ENCODE results near the gene LAT. TPM values are rescaled to one million over a fixed set of nuclear protein-coding genes. Genes with fewer than 3 reads are reported as not detected.
A peak's percentile ranks its signal among the peaks of the same experiment; 100 is the strongest.

LAT gene
- total and polyA plus RNA-seq, 7 experiments from 2014 or later: 179 to 476 (median 342) TPM

GRCh38 chr16:29011851-29012250, 27.0 kb downstream of the LAT start:
- Histone ChIP-seq H3K36me3 (ENCODE audit: control insufficient read depth in 2 of 3, insufficient read depth in 3 of 3, low read length in 3 of 3) (no peaks in the 10 kb centered on the region), H3K27me3 (ENCODE audit: control insufficient read depth in 2 of 2, insufficient read depth in 2 of 2, low read length in 2 of 2) (no peaks in the 10 kb centered on the region), H3K4me3 (ENCODE audit: low read length) (no peak overlapping the region), H3K27ac (ENCODE audit: low read depth, low read length) (peak overlapping the region; percentile 71), H3K9me3 (ENCODE audit: control insufficient read depth in 2 of 3, low read length in 3 of 3) (no peaks in the 10 kb centered on the region), H3K4me1 (ENCODE audit: control insufficient read depth in 2 of 2, insufficient read depth in 2 of 2, low read length in 2 of 2) (peaks cover 38 to 67% of the 10 kb centered on the region in 2 donors)
- intact Hi-C loops (cut with micrococcal nuclease): loop anchor here in 1 of 2 donors (2.0 kb wide), 1 partner anchor 27 kb away; the partner anchor contains the start of gene LAT
- Mint-ChIP-seq H3K9me3 (peaks cover 0 to 5% (median 0%) of the 10 kb centered on the region in 11 donors), H3K27me3 (no peaks in the 10 kb centered on the region), H3K36me3 (peaks cover 0 to 5% (median 0%) of the 10 kb centered on the region in 5 donors), H3K27ac (peak overlapping the region; percentile 89 to 99 (median 97)), H3K4me1 (peaks cover 44 to 86% (median 58%) of the 10 kb centered on the region in 7 donors), H3K4me3 (peak overlapping the region in 6 of 10 donors; percentile 62 to 75 (median 62))
- DNase-seq (no peak), ATAC-seq (no peak)
- POLR2A ChIA-PET: interaction anchor here (1.1 to 9.3 kb wide), 7 partner anchors 10 to 38 kb away, joined by 3 to 194 read pairs (median 7); partner anchors contain the start of genes LAT and SPNS1
- CTCF ChIA-PET: interaction anchor here (2.3 kb wide), 1 partner anchor 9 kb away, joined by 9 read pairs; no protein-coding TSS in a partner anchor

DNA sequence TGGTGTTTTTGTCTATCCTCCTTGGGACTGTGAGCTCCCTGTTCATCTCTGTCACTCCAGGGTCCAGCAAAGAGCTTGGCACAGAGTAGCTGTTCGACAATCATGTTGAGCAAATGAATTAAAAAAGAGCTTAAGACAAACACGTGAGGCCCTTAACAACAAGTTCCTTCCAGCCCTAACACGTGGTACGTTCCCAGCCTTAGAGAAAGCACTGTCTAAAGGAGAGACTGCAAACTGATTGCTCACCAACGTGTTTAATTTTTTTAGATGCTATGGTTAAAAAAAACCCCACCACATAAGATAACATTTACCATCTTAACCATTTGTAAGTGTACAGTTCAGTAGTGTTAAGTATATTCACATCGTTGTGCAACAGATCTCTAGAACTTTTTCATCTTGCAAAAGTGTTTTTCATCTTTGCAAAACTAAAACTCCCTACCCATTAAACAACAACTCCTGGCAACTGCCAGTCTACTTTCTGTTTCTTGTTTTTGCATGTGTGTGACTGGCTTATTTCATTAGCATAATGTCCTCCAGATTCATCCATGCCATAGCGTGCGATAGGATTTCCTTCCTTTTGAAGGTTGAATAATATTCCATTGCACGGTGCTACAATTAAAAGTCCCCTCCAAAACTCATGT, 28.2 kb downstream of the LAT start:
- intact Hi-C loops (cut with micrococcal nuclease): loop anchor here in 1 of 2 donors (1.0 to 2.0 kb wide), 4 partner anchors 8 to 39 kb away; partner anchors contain the start of genes LAT and SPNS1
- peaks cover 0 to 5% (median 0%) of the 10 kb centered on the region in 5 donors for H3K36me3 Mint-ChIP-seq
- peaks cover 38 to 82% (median 48%) of the 10 kb centered on the region in 7 donors for H3K4me1 Mint-ChIP-seq
- peak overlapping the region; percentile 89 to 99 (median 97) for H3K27ac Mint-ChIP-seq
- DNase-seq (peak in 7 of 9 donors; percentile 65 to 88 (median 77)), ATAC-seq (peak; percentile 87)
- no peaks in the 10 kb centered on the region for H3K9me3 ChIP-seq (ENCODE audit: control insufficient read depth in 2 of 3, low read length in 3 of 3)
- POLR2A ChIA-PET: interaction anchor here (0.9 to 9.3 kb wide), 8 partner anchors 11 to 40 kb away, joined by 5 to 194 read pairs (median 7); partner anchors contain the start of gene LAT
- H3K36me3 ChIP-seq (ENCODE audit: control insufficient read depth in 2 of 3, insufficient read depth in 3 of 3, low read length in 3 of 3): no peaks in the 10 kb centered on the region
- peaks cover 30 to 58% of the 10 kb centered on the region in 2 donors for H3K4me1 ChIP-seq (ENCODE audit: control insufficient read depth in 2 of 2, insufficient read depth in 2 of 2, low read length in 2 of 2)
- peaks cover 0 to 5% (median 0%) of the 10 kb centered on the region in 11 donors for H3K9me3 Mint-ChIP-seq
- H3K27me3 Mint-ChIP-seq: no peaks in the 10 kb centered on the region
- peak overlapping the region; percentile 51 to 81 (median 62) for H3K4me3 Mint-ChIP-seq
- CTCF ChIA-PET: interaction anchor here (1.0 kb wide), 1 partner anchor 26 kb away, joined by 8 read pairs; no protein-coding TSS in a partner anchor
- no peaks in the 10 kb centered on the region for H3K27me3 ChIP-seq (ENCODE audit: control insufficient read depth in 2 of 2, insufficient read depth in 2 of 2, low read length in 2 of 2)
- H3K27ac ChIP-seq (ENCODE audit: low read depth, low read length): peak overlapping the region; percentile 71
- H3K4me3 ChIP-seq (ENCODE audit: low read length): no peak overlapping the region

- POLR2A ChIA-PET: interaction anchor here (1.0 to 9.3 kb wide), 7 partner anchors 10 to 37 kb away, joined by 3 to 194 read pairs (median 7); partner anchors contain the start of gene LAT
- H3K4me3 ChIP-seq (ENCODE audit: low read length): no peak overlapping the region
- Mint-ChIP-seq H3K4me1 (peaks cover 25 to 73% (median 41%) of the 10 kb centered on the region in 7 donors), H3K4me3 (peak overlapping the region in 8 of 10 donors; percentile 9 to 75 (median 40)), H3K27ac (peak overlapping the region; percentile 28 to 99 (median 95)), H3K9me3 (peaks cover 0 to 5% (median 0%) of the 10 kb centered on the region in 11 donors), H3K27me3 (no peaks in the 10 kb centered on the region), H3K36me3 (peaks cover 0 to 2% (median 0%) of the 10 kb centered on the region in 5 donors)
- H3K36me3 ChIP-seq (ENCODE audit: control insufficient read depth in 2 of 3, insufficient read depth in 3 of 3, low read length in 3 of 3): no peaks in the 10 kb centered on the region
- H3K4me1 ChIP-seq (ENCODE audit: control insufficient read depth in 2 of 2, insufficient read depth in 2 of 2, low read length in 2 of 2): peaks cover 16 to 42% of the 10 kb centered on the region in 2 donors
- DNase-seq (no peak), ATAC-seq (no peak)
- H3K9me3 ChIP-seq (ENCODE audit: control insufficient read depth in 2 of 3, low read length in 3 of 3): no peaks in the 10 kb centered on the region
- H3K27ac ChIP-seq (ENCODE audit: low read depth, low read length): no peak overlapping the region
- H3K27me3 ChIP-seq (ENCODE audit: control insufficient read depth in 2 of 2, insufficient read depth in 2 of 2, low read length in 2 of 2): no peaks in the 10 kb centered on the region
- CTCF ChIA-PET: interaction anchor here (1.1 kb wide), 1 partner anchor 27 kb away, joined by 3 read pairs; no protein-coding TSS in a partner anchor
- intact Hi-C loops (cut with micrococcal nuclease): no loop called here
Measured at GRCh38 chr16:29014561-29015069, 29.8 kb downstream of the LAT start.

DNA sequence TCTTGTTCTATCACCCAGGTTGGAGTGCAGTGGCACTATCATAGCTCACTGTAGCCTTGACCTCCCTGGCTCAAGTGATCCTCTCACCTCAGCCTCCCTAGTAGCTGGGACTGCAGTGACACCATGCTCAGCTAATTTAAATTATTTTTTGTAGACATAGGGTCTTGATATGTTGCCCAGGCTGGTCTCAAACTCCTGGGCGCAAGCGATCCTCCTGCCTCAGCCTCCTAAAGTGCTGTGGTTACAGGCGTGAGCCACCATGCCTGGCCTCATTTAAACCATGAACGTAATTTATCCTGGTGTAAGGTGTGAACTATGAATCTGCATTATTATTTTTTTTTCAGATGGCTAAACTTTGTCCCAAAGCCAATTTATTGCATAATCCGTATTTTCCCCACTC, 37.3 kb downstream of the LAT start:
- DNase-seq (no peak), ATAC-seq (no peak)
- Histone ChIP-seq H3K4me3 (ENCODE audit: low read length) (no peak overlapping the region), H3K36me3 (ENCODE audit: control insufficient read depth in 2 of 3, insufficient read depth in 3 of 3, low read length in 3 of 3) (no peaks in the 10 kb centered on the region), H3K27me3 (ENCODE audit: control insufficient read depth in 2 of 2, insufficient read depth in 2 of 2, low read length in 2 of 2) (no peaks in the 10 kb centered on the region), H3K4me1 (ENCODE audit: control insufficient read depth in 2 of 2, insufficient read depth in 2 of 2, low read length in 2 of 2) (peaks cover 14 to 39% of the 10 kb centered on the region in 2 donors), H3K27ac (ENCODE audit: low read depth, low read length) (no peak overlapping the region), H3K9me3 (ENCODE audit: control insufficient read depth in 2 of 3, low read length in 3 of 3) (no peaks in the 10 kb centered on the region)
- Mint-ChIP-seq H3K36me3 (no peaks in the 10 kb centered on the region), H3K9me3 (peaks cover 0 to 1% (median 0%) of the 10 kb centered on the region in 11 donors), H3K4me3 (peak overlapping the region in 3 of 10 donors; percentile 30 to 50 (median 48)), H3K4me1 (peaks cover 30 to 73% (median 52%) of the 10 kb centered on the region in 7 donors), H3K27me3 (no peaks in the 10 kb centered on the region), H3K27ac (peak overlapping the region in 7 of 9 donors; percentile 77 to 95 (median 87))
- ChIA-PET CTCF (interaction anchor here (0.7 to 2.3 kb wide), 4 partner anchors 11 to 49 kb away, joined by 3 to 11 read pairs (median 7); no protein-coding TSS in a partner anchor), POLR2A (interaction anchor here (1.0 to 9.4 kb wide), 5 partner anchors 9 to 35 kb away, joined by 4 to 140 read pairs (median 7); partner anchors contain the start of gene LAT)
- intact Hi-C loops (cut with micrococcal nuclease): no loop called here

DNA sequence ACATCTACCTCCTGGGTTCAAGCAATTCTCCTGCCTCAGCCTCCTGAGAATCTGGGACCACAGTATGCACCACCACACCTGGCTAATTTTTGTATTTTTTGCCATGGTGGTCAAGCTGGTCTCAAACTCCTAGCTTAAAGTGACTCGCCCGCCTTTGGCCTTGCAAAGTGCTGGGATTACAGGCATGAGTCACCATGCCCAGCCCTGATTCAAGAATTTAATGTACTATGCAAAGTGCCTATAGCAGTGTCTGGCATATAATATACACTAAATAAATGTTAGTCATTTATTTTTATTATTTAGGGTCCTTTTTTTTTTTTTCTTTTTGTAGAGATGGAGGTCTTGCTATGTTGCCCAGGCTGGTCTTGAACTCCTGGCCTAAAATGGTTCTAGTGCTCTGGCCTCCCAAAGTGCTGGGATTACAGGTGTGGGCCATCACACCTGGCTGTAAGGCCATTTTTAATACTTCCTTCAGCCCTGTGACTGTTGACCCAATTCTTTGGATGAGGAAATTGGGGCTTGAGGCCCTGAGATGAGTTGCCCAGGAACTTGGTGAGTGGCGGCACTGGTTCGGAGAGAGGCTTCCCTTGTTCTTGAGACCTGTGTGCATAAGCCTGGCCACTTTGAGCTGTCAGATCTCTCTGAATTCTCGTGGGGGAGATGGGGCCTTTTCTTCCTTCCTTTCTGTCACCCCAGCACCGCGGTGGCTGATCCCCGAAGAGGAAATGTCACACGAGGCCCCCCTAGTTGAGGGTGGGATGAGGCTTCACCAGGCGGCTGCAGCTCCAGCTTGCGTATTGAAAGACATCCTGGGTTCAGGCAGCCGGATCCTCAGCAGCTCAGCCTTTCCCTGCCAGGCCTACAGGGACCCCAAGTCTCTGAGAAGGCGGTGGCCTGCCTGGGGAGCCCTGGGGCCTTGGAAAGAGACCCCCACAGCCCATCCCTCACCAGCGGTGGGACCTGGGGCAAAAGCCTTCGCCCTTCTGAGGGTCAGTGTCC, 38.7 kb downstream of the LAT start:
- Histone ChIP-seq H3K4me3 (ENCODE audit: low read length) (no peak overlapping the region), H3K9me3 (ENCODE audit: control insufficient read depth in 2 of 3, low read length in 3 of 3) (no peaks in the 10 kb centered on the region), H3K27me3 (ENCODE audit: control insufficient read depth in 2 of 2, insufficient read depth in 2 of 2, low read length in 2 of 2) (no peaks in the 10 kb centered on the region), H3K4me1 (ENCODE audit: control insufficient read depth in 2 of 2, insufficient read depth in 2 of 2, low read length in 2 of 2) (peaks cover 17 to 46% of the 10 kb centered on the region in 2 donors), H3K36me3 (ENCODE audit: control insufficient read depth in 2 of 3, insufficient read depth in 3 of 3, low read length in 3 of 3) (no peaks in the 10 kb centered on the region), H3K27ac (ENCODE audit: low read depth, low read length) (peak overlapping the region; percentile 68)
- no peaks in the 10 kb centered on the region for H3K27me3 Mint-ChIP-seq
- DNase-seq (peak in 3 of 9 donors; percentile 20 to 31 (median 25)), ATAC-seq (peak; percentile 36)
- CTCF ChIA-PET: interaction anchor here (1.2 to 1.4 kb wide), 2 partner anchors 41 to 50 kb away, joined by 3 to 4 read pairs; no protein-coding TSS in a partner anchor
- peaks cover 36 to 74% (median 55%) of the 10 kb centered on the region in 7 donors for H3K4me1 Mint-ChIP-seq
- H3K4me3 Mint-ChIP-seq: peak overlapping the region in 9 of 10 donors; percentile 21 to 80 (median 69)
- POLR2A ChIA-PET: interaction anchor here (0.8 to 9.4 kb wide), 9 partner anchors 10 to 88 kb away, joined by 3 to 140 read pairs (median 4); partner anchors contain the start of genes LAT and SPNS1
- peaks cover 0 to 1% (median 0%) of the 10 kb centered on the region in 11 donors for H3K9me3 Mint-ChIP-seq
- H3K36me3 Mint-ChIP-seq: no peaks in the 10 kb centered on the region
- intact Hi-C loops (cut with micrococcal nuclease): loop anchor here in 1 of 2 donors (2.0 kb wide), 1 partner anchor 49 kb away; the partner anchor contains the start of gene SPNS1
- peak overlapping the region; percentile 63 to 96 (median 93) for H3K27ac Mint-ChIP-seq
